Stimulated activated naive CD8-positive, alpha-beta T cell treated with anti-CD3 and anti-CD28 coated beads, Interleukin-15, amount 100 ng/mL, for 72 hours (primary cell): ENCODE results near the gene TMEM271.
"Not testable (repeated sequence)": the region's sequence is repeated elsewhere in the genome, so short reads cannot be mapped to it uniquely, and the experiment has no call there.

Experiments
- ATAC-seq: fragments of 150-1000 bp; cut with Tn5 transposase; 2 replicates; pipeline ENCODE4 v1.10.0; 2021; ENCODE audit warnings: mild to moderate bottlenecking, moderate library complexity
- DNase-seq, 2 donors: peaks; one replicate each; pipeline ENCODE4 v3.0.0; 2021 to 2022
- H3K27ac Mint-ChIP-seq, 2 donors: one replicate each; pipeline ENCODE4 v1.8.0; 2022; ENCODE audit warnings: mild to moderate bottlenecking in 2 of 2, mixed read lengths in 2 of 2, moderate library complexity in 2 of 2
- H3K27me3 Mint-ChIP-seq: one replicate; pipeline ENCODE4 v1.8.0; 2022; ENCODE audit warnings: mixed read lengths
- H3K4me1 Mint-ChIP-seq: one replicate; pipeline ENCODE4 v1.8.0; 2022; ENCODE audit warnings: mild to moderate bottlenecking, mixed read lengths
- H3K4me3 Mint-ChIP-seq, 2 donors: one replicate each; pipeline ENCODE4 v1.8.0; 2022; ENCODE audit warnings: mild to moderate bottlenecking in 2 of 2, mixed read lengths in 2 of 2, moderate library complexity in 1 of 2
- H3K9me3 Mint-ChIP-seq, 2 donors: one replicate each; pipeline ENCODE4 v1.8.0; 2022; ENCODE audit warnings: mixed read lengths in 2 of 2

The TMEM271 gene

DNA sequence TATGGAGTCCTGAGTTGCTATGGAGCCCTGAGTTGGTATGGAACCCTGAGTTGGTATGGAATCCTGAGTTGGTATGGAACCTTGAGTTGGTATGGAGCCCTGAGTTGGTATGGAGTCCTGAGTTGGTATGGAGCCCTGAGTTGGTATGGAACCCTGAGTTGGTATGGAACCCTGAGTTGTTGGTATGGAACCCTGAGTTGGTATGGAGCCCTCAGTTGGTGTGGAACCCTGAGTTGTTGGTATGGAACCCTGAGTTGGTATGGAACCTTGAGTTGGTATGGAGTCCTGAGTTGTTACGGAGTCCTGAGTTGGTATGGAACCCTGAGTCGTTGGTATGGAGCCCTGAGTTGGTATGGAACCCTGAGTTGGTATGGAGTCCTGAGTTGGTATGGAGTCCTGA is 13.6 kb downstream of the TMEM271 start:
- H3K4me1 Mint-ChIP-seq, DNase-seq, ATAC-seq, H3K27ac Mint-ChIP-seq, H3K27me3 Mint-ChIP-seq, H3K4me3 Mint-ChIP-seq: not testable (repeated sequence)
- H3K9me3 Mint-ChIP-seq, result peaks cover 22 to 39% of the 10 kb centered on the region in 2 donors

DNA sequence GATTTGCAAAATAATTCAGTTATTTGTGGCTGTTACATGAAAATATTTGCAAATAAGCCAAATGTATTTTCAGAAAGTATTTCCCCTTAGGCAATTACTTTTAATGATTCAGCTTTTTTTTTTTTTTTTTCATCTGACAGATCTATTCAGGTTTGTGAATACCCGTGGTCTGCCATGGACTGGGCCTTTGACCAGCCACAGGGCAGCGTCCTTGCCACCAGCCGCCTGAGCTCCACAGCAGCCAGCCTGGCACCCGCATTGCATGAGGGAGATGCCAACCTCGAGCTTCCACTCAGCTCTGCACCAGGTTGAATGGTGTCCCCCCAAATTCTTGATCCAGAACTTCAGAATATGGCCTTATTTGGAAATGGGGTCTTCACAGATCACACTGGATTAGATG is 14.7 kb downstream of the TMEM271 start:
- peaks cover 8% of the 10 kb centered on the region for H3K27me3 Mint-ChIP-seq
- H3K27ac Mint-ChIP-seq, result no peak overlapping the region
- no peak overlapping the region for H3K4me3 Mint-ChIP-seq
- DNase-seq, result no peak
- no peaks in the 10 kb centered on the region for H3K4me1 Mint-ChIP-seq
- peaks cover 22 to 39% of the 10 kb centered on the region in 2 donors for H3K9me3 Mint-ChIP-seq
- no peak for ATAC-seq

DNA sequence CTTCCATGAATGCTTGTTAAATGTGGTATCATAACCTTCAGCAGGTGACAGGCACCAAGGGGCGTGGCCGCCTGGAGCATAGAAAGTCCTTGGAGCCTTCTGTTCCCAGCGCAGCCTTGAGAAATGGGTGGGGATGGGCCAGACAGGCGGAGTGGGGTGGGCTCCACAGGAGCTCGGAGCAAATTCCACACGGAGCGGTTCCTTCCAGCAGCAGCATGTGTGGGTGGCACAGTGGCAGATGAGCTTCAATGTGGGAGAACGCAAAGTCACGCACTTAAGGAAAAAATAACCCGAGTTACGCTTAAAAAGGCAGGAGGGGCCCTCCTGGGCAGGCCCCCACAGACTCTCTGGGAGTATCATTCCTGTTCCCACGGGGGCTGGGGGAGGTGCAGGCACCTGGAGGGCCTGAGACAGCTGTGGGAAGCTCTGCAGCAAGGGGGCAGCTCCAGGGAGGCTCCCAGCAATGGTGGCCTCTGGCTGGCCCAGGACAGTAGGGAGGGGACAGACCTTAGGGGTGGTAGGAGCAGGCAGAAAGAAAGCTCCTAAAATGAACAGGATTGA is 15.3 kb downstream of the TMEM271 start:
- ATAC-seq, result no peak
- Mint-ChIP-seq H3K9me3 (peaks cover 22 to 39% of the 10 kb centered on the region in 2 donors), H3K27ac (peak overlapping the region in 1 of 2 donors; percentile 28), H3K27me3 (peaks cover 8% of the 10 kb centered on the region), H3K4me3 (no peak overlapping the region), H3K4me1 (no peaks in the 10 kb centered on the region)
- no peak for DNase-seq

DNA sequence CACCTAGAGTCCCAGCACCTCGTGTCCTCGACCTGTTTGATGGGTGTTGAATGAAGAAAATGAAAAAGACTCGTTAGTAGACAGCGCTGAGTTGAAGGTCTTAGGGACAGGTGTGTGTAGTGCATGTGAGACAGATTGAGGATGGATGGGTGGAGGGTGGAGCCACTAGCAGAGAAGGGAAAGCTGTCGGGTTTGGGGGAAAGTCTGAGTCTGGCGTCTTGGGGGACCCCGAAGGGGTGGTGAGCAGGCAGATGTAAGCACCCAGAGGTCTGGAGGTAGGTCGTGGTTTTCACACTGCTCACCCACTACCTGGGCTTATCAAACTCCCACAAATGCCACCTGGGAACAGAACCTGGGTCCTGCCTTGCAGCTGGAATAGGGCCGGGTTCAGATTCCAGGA is 16.0 kb downstream of the TMEM271 start:
- Mint-ChIP-seq H3K27me3 (peaks cover 8% of the 10 kb centered on the region), H3K4me3 (no peak overlapping the region), H3K27ac (no peak overlapping the region), H3K4me1 (no peaks in the 10 kb centered on the region), H3K9me3 (peaks cover 17 to 31% of the 10 kb centered on the region in 2 donors)
- no peak for ATAC-seq
- no peak for DNase-seq

DNA sequence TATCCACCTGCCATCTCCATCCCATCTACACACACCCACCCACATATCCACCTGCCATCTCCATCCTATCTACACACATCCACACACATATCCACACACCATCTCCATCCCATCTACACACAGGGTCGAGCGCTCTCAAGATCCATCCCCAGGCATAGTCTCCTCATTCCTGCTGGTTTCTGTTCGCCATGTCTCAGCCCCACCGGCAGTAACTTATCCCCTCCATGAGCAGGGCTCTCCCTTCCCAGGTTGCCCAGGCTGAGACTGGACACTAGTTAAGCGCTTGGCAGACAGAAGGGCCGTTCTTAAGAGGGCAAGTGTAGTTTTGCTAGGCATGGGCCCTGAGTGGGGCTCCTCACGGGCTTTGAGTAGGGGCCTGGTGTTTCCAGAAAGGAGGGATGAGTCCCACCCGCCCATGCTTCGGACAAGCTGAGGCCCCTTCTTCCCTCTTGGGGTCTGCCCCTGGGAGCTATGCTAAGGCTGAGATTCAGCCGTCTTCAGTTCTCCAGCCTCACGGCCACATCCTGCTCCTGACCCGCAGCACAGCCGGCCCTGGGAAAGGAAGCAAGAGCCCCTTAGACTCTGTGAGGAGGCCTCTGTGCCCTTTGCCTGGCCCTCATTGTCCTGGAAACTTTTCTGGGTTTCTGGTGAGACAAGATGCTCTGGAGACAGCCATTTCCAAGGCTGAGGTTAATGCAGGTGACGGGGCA is 20.4 kb downstream of the TMEM271 start:
- peaks cover 8 to 9% of the 10 kb centered on the region in 2 donors for H3K9me3 Mint-ChIP-seq
- no peak for ATAC-seq
- no peak overlapping the region for H3K4me3 Mint-ChIP-seq
- no peaks in the 10 kb centered on the region for H3K4me1 Mint-ChIP-seq
- H3K27ac Mint-ChIP-seq, result peak overlapping the region in 1 of 2 donors; percentile 12
- DNase-seq, result no peak
- peaks cover 18% of the 10 kb centered on the region for H3K27me3 Mint-ChIP-seq

DNA sequence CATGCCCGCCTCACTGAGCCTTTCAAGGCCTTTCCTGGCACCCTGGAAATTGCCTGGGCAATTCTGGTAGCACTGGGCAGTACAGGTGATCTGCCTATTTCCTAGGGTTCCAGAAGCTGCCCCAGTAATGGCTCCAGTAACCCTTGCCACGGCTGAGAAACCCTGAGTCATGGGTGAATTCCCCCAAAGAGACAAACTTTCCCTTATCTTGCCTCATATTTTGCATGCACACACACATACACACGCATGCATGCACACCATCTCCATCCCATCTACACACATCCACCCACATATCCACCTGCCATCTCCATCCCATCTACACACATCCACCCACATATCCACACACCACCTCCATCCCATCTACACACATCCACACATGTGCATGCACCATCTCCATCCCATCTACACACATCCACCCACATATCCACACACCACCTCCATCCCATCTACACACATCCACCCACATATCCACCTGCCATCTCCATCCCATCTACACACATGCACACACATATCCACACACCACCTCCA is 21.2 kb downstream of the TMEM271 start:
- not testable (repeated sequence) for ATAC-seq, DNase-seq

DNA sequence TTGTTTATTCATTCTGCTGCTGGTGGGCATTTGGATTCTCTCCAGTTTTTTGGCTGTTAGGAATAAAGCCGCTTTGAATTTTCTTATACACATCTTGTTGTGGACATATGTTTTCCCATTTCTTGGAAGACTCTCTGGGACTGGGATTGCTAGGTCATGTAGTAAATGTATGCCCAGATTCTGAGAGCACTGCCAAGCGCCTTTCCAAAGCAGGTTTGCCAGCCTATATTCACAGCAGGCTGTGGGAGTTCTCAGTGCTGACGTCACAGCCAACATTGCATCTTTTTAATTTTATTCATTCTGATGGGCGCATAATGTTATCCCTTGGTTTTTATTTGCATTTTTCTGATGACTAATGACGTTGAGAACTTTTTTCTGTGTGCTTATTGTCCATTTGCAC is 24.1 kb downstream of the TMEM271 start:
- ATAC-seq (no peak), DNase-seq (no peak)
- peaks cover 8 to 9% of the 10 kb centered on the region in 2 donors for H3K9me3 Mint-ChIP-seq
- H3K4me1 Mint-ChIP-seq, result no peaks in the 10 kb centered on the region
- peaks cover 10% of the 10 kb centered on the region for H3K27me3 Mint-ChIP-seq
- H3K4me3 Mint-ChIP-seq, result no peak overlapping the region
- no peak overlapping the region for H3K27ac Mint-ChIP-seq

More for the DNA sequence above, 21.2 kb downstream of the TMEM271 start:
- H3K27ac Mint-ChIP-seq, H3K9me3 Mint-ChIP-seq, H3K4me3 Mint-ChIP-seq, H3K4me1 Mint-ChIP-seq: not testable (repeated sequence)
- H3K27me3 Mint-ChIP-seq, result peaks cover 12% of the 10 kb centered on the region

DNA sequence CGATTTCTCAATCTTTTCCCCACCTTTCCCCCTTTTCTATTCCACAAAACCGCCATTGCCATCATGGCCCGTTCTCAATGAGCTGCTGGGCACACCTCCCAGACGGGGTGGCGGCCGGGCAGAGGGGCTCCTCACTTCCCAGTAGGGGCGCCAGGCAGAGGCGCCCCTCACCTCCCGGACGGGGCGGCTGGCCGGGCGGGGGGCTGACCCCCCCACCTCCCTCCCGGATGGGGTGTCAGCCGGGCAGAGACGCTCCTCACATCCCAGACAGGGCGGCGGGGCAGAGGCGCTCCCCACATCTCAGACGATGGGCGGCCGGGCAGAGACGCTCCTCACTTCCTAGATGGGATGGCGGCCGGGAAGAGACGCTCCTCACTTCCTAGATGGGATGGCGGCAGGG is 25.8 kb downstream of the TMEM271 start:
- peaks cover 10% of the 10 kb centered on the region for H3K27me3 Mint-ChIP-seq
- H3K4me1 Mint-ChIP-seq, H3K27ac Mint-ChIP-seq, ATAC-seq, H3K4me3 Mint-ChIP-seq, DNase-seq: not testable (repeated sequence)
- H3K9me3 Mint-ChIP-seq, result peaks cover 8 to 13% of the 10 kb centered on the region in 2 donors

DNA sequence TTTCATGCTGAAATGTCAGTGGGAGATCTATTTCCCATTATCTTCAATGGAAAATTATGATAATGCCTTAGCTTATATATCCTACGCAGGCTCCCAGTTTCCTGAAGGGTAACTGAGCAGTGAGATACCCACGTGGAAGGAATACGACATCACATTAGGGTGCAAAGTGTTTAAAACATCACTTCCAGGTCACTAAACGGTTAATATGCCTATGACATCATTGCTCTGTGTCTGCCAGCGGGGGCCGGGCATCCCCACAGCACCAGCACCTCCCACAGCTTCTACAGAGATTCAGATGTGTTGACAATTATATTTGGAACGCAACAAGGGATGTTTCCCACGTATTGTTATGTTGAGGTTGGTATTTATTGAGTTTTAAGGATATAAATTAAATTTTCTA is 27.1 kb downstream of the TMEM271 start:
- Mint-ChIP-seq H3K4me1 (no peaks in the 10 kb centered on the region), H3K4me3 (no peak overlapping the region), H3K27ac (no peak overlapping the region), H3K27me3 (peaks cover 10% of the 10 kb centered on the region), H3K9me3 (peaks cover 13 to 16% of the 10 kb centered on the region in 2 donors)
- ATAC-seq (no peak), DNase-seq (no peak)

DNA sequence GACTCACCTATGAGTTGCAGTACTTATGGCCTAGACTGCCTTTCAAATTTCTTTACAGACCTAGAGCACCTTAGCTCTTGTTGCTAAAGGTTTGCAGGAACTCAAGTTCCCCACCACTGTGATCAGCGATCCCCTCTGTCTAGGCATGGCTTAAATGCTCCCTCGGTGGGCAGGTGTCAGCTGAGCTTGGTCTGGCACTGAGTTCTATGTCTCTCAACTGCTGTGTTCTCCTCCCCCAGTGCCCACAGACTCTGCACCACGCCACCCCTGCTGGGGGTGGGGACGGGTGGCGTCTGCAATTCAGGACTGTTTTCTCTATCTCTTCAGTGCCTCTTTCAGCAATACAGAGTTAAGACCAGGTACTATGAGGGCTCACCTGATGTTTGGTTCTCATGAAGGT is 30.5 kb downstream of the TMEM271 start:
- ATAC-seq, result no peak
- Mint-ChIP-seq H3K4me1 (no peaks in the 10 kb centered on the region), H3K4me3 (no peak overlapping the region), H3K27ac (no peak overlapping the region), H3K27me3 (no peaks in the 10 kb centered on the region), H3K9me3 (peaks cover 5 to 9% of the 10 kb centered on the region in 2 donors)
- no peak for DNase-seq

DNA sequence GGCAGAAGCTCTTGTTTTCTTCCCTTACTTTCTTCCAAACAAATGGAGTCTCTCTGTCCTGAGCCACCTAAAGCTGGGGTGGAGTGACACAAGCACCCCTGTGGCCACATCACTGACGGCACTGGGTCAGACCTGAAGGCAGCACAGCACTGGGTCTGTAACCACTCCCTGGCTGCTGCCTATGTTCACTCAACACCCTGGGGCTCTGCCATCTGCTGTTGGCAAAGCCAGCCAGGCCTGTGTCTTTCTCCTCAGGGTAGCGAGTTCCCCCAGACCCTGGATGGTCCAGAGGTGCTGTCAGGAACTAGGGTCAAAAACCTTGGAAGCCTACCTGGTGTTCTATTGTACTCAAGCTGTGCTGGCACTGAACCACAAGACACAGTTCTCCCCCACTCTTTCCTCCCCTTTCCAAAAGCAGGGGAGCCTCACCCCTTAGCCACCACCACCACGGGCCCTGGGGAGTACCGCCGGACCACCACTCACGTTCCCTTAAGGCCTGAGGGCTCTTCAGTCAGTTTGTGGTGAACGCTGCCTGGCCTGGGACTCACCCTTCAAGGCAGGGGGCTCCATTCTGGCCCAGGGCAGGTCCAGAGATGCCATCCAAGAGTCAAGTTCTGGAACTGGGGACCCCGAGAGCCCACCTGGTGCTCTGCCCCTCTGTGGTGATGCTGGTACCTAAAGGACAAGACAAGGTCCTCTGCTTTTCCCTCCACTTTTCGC is 31.5 kb downstream of the TMEM271 start:
- H3K4me1 Mint-ChIP-seq, result no peaks in the 10 kb centered on the region
- ATAC-seq, result no peak

DNA sequence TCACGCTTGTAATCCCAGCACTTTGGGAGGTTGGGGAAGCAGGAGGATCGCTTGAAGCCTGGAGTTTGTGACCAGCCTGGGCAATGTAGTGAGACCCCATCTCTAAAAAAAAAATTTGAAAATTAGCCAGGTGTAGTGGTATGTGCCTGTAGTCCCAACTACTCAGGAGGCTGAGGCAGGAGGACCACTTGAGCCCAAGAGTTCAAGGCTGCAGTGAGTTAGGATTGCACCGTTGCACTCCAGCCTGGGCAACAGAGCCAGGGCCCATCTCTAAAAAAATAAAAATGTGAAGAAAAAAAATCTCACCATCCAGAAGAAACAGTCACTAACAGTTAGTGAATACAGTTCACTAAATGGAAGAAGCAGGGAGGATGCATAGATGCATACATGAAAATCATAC is 34.8 kb downstream of the TMEM271 start:
- Mint-ChIP-seq H3K4me3 (no peak overlapping the region), H3K4me1 (no peaks in the 10 kb centered on the region), H3K9me3 (peaks cover 3 to 9% of the 10 kb centered on the region in 2 donors), H3K27me3 (no peaks in the 10 kb centered on the region), H3K27ac (no peak overlapping the region)
- ATAC-seq (no peak), DNase-seq (no peak)

More for the DNA sequence above, 31.5 kb downstream of the TMEM271 start:
- no peak for DNase-seq
- peaks cover 5 to 9% of the 10 kb centered on the region in 2 donors for H3K9me3 Mint-ChIP-seq
- no peak overlapping the region for H3K4me3 Mint-ChIP-seq
- H3K27ac Mint-ChIP-seq, result peak overlapping the region in 1 of 2 donors; percentile 14
- H3K27me3 Mint-ChIP-seq, result no peaks in the 10 kb centered on the region

DNA sequence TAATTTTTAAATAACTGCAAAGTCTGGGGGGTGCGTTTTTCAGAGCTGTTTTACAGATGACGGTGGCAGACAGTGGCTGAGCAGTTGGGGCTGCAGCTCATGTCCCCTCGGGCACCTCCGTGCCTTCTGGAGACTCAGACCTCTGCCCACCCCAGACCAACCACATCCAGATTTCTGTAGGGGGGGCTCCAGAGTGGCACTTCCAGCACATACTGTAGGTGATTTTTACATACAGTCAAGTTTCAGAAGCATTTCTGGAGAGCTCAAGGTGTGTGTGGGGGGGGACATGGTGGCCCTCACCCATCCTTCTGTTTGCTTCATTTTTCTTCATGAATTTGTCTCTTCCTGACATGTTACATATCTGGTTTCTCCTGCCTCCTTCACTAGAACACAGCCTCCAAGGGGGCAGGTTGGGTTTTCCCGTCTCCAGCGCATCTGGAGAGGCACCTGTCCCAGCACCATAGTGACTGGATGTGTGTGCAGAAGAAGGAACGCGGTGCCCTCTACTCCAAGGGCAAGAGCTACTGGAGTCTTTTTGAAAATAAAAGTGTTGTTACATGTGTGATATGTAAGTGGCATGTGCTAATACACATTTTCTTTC is 37.5 kb downstream of the TMEM271 start:
- H3K4me3 Mint-ChIP-seq, result no peak overlapping the region
- no peaks in the 10 kb centered on the region for H3K9me3 Mint-ChIP-seq
- no peaks in the 10 kb centered on the region for H3K4me1 Mint-ChIP-seq
- no peak overlapping the region for H3K27ac Mint-ChIP-seq
- ATAC-seq (no peak), DNase-seq (no peak)
- H3K27me3 Mint-ChIP-seq, result no peaks in the 10 kb centered on the region

DNA sequence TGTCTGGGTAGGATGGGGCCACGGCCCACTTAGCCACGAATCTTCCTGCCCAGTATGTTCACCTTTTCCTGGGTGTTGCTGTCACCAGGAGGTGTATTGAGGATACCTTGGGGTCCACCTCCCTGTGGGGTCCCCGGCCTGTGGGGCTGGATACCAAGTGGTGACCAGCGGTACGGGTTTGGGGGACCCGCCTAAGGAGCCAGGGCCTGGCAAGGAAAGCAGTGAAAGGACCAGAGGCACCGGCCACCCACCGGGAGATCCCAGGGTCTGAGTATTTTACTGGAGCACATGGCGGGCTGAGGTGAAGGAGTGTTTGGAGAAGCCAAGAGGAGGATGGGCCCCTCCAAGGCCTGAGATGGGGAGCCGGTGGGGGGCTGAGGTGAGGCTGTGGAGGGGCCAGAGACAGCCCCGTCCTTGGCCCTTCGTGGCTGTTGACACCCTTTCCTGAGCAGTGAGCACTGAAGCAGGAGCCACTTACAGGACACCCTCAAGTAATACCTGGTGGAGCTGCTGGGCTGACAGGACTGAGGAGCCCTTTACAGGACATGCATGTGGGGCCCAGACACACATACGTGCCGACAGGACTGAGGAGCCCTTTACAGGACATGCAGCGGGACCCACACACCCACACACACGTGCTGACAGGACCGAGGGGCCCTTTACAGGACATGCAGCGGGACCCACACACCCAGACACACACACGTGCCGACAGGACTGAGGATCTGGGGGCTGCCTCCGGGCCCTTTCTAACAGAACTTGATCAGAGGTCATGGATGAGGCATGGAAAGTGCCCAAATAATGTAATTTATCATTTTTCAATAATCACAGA is 38.4 kb downstream of the TMEM271 start:
- ATAC-seq (no peak), DNase-seq (no peak)
- Mint-ChIP-seq H3K27ac (peak overlapping the region in 1 of 2 donors; percentile 35), H3K27me3 (no peaks in the 10 kb centered on the region), H3K9me3 (peaks cover 2 to 3% of the 10 kb centered on the region in 2 donors), H3K4me1 (no peaks in the 10 kb centered on the region), H3K4me3 (no peak overlapping the region)
